Testis (tissue), 2 donors: ENCODE data around the gene HDAC8.

ENCODE experiments used
- POLR2A ChIP-seq: fragments of 450-650 bp; IDR thresholded peaks from one replicate; pipeline ENCODE4 v1.6.1; 2017; ENCODE audit warnings: antibody characterized with exemption, mild to moderate bottlenecking, moderate library complexity
- TF ChIP-seq, protein P1 (sequence below), 3 experiments: fragments of 450-650 bp in 2 of 3; fragments of 200-600 bp in 1 of 3; sonication (generic) in 1 of 3; IDR thresholded peaks; one replicate each; pipeline ENCODE4 v1.5.1; 2016 to 2019; ENCODE audit warnings: antibody characterized with exemption in 3 of 3, mild to moderate bottlenecking in 2 of 3, moderate library complexity in 1 of 3

DNA sequence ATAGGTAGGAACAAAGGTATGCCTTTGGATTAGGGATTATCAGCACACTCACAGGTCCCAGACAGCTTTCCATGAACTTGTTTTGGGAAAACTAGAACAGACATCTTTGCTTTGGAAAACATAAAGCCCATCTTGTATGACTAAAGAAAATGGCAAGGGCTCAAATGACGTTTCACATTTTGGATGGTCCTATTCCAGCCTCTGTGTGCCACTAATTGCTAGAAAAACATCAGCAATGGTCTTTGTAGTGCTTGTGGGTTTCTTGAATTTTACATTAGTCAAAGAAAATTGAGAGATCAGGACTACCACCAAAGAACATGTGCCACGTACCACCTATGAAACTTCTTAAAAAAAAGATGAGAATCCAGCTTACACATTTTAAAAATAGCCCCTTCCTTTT is 111.4 kb downstream of the HDAC8 start:
- TF ChIP-seq, protein P1, sequence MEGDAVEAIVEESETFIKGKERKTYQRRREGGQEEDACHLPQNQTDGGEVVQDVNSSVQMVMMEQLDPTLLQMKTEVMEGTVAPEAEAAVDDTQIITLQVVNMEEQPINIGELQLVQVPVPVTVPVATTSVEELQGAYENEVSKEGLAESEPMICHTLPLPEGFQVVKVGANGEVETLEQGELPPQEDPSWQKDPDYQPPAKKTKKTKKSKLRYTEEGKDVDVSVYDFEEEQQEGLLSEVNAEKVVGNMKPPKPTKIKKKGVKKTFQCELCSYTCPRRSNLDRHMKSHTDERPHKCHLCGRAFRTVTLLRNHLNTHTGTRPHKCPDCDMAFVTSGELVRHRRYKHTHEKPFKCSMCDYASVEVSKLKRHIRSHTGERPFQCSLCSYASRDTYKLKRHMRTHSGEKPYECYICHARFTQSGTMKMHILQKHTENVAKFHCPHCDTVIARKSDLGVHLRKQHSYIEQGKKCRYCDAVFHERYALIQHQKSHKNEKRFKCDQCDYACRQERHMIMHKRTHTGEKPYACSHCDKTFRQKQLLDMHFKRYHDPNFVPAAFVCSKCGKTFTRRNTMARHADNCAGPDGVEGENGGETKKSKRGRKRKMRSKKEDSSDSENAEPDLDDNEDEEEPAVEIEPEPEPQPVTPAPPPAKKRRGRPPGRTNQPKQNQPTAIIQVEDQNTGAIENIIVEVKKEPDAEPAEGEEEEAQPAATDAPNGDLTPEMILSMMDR (IDR thresholded peaks at IDR 0.05), result no peak
- TF ChIP-seq POLR2A, result no peak
